GF-D8 (cell line): Measurements from ENCODE around the gene ITGBL1.

Experiments
- DNase-seq: peaks from one replicate; lab custom pipeline; 2025; lab: John Stamatoyannopoulos, UW

The ITGBL1 gene

DNA sequence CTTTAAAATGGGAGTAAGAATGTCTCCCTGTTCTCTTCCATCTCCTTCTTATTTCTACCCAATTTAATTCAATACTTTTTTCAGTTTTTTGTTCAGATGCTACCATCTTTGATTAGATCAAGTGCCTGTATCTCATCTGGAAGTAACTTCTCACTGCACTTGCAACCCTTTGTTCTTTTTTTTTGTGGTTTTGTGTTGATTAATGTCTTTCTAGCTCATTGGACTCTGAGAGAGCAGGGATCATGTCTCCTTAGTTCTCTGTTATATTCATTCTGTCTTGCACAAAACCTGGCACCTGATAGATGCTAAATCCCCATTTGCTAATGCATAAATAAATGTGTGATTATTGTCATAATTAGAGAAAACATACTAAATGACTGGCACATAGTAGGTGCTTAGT is 834 bp upstream of the ITGBL1 start:
- DNase-seq = no peak

GRCh38 chr13:101453784-101454201 is 1.3 kb downstream of the ITGBL1 start:
- DNase-seq = no peak

- no peak for DNase-seq
These were observed 2.3 kb downstream of the ITGBL1 start for GRCh38 chr13:101454767-101455166.

GRCh38 chr13:101455863-101456262 is 3.4 kb downstream of the ITGBL1 start:
- no peak for DNase-seq

GRCh38 chr13:101457176-101457575 is 4.7 kb downstream of the ITGBL1 start:
- DNase-seq = no peak

DNA sequence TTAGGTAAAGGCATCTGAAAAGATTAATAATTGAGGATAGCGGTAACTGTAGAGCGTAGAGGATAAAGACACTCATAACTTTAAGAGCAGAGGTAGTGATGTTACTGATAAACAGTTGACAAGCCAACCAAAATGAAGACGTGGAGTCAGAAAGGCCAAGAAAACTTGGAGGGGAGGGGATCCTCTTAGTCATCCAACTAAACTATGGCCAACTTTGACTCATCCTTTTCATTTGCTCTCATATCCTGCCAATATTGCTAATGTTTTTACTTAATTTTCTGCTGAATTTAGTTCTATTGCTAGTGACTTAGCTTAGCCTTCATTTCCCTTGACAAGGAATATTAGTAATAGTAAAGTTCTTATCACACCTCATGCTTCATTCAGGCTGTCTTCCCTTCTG is 13.4 kb downstream of the ITGBL1 start:
- no peak for DNase-seq

DNA sequence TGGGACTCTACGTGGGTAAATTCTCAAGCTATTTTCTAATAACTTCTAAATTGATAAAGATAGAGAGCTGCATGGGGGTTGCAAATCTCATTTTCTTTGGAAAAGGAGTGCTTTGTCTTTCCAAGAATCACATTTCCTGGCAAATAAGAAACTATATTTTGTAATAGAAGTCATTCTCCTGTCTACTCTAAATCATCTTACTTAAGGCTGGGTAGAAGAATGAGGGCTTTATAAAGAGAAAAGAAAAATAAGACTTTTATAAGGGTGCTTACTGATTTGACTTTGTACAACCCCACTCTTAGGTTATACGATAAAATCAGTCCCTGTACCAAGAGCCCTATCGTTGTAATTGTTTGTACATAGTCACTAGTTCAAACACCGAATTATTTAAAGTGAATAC is 14.9 kb downstream of the ITGBL1 start:
- no peak for DNase-seq

DNA sequence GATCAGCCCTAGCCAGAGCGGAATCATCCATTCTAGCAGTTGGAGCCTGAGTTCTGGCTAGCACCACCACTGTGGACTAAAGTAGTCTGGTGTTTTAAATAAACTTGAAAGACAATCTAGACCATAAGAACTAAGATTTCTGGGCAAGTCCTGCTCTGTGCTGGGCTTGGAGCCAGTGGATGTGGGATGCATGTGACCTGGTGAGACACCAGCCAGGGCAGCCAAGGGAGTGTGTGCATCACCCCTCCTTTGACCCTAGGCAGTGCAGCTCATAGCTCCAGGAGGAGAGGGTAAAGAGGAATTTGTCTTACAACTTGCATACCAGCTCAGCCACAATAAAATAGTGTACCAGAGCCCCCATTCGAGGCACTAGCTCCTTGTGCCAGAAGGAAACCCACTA is 21.0 kb downstream of the ITGBL1 start:
- no peak for DNase-seq

GRCh38 chr13:101474419-101474957 is 22.0 kb downstream of the ITGBL1 start:
- DNase-seq = no peak

DNA sequence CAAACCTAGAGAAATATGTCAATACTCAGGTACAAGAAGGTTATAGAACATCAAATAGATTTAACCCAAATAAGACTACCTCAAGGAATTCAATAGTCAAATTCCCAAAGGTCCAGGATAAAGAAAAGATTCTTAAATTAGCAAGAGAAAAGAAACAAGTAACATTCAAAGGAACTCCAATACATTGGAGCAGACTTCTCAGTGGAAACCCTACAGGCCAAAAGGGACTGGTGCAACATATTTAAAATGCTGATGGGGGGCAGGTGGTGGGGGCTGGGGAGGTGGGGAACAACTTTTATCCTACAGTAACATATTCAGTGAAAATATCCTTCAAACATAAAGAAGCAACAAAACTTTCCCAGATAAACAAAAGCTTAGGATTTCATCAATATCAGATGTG is 23.1 kb downstream of the ITGBL1 start:
- DNase-seq = no peak

DNA sequence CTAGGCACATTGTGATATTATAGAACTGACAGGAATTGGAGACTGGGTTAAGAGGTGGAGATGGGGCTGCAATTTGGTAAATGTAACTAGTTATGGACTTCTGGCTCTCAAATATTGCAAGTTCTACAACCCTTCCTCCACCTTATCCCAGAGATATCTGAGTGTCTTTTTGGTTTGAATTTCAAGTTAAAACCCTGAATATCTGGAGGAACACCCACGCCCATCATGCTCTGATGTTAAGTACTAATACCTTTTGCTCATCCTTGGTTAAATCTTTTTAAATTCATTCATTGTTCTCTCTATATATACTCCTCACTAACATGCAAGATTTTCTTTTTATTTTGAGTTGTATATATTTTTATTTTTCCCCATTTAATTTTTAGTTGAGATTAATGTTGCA is 28.9 kb downstream of the ITGBL1 start:
- no peak for DNase-seq

DNA sequence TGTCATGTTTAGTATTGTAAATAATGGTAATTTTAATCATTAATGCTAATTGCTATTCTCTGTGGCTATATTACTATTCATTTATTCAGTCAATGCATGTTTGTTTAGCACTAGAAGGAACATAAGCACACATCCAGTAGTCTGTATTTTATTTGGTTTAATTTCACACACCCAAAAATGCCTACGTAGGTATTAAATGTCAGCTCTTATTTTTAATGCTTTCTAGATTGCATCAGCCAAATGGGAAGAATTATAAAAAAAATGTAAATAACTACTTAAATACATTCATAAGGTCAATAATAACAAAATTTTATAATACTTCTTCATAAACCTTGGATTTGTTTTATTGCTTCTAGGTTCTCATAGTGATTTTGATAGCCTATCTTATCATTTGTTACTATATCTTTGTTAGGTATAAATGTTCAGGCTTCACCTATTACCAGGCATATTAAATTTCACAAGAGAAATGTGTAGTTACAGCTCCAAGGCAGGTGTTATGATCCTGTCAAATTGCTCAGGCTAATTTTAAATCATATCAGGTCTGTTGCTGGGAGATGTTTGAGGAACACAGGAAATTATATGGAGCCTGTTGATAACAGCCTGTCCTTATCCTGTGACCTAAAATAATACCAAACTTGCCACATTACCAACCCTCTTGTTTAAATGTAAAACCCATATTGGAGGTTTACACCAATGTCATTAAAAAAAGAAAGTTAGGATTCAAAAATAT is 34.4 kb downstream of the ITGBL1 start:
- DNase-seq = no peak

- DNase-seq = no peak
These were observed 35.0 kb downstream of the ITGBL1 start for GRCh38 chr13:101487438-101487830.

DNA sequence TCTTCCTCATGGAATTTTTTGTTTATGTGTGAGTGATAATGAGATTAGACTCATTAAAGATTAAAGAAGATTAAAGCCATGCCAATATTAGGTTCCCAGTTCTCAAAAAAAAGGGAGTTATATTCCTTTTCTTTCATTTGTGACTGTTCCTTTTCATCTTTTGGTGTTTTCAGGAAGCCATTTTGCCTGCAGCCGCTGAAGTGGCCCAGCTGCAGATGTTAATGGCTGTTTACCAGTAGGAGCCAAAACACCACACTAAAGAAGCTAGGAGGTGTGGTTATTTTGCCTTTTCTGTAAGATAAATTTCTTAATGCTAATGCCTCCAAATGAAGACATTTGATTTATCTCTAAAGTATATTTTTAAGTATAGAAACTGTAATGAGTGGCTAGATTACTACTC is 36.3 kb downstream of the ITGBL1 start:
- DNase-seq = no peak

DNA sequence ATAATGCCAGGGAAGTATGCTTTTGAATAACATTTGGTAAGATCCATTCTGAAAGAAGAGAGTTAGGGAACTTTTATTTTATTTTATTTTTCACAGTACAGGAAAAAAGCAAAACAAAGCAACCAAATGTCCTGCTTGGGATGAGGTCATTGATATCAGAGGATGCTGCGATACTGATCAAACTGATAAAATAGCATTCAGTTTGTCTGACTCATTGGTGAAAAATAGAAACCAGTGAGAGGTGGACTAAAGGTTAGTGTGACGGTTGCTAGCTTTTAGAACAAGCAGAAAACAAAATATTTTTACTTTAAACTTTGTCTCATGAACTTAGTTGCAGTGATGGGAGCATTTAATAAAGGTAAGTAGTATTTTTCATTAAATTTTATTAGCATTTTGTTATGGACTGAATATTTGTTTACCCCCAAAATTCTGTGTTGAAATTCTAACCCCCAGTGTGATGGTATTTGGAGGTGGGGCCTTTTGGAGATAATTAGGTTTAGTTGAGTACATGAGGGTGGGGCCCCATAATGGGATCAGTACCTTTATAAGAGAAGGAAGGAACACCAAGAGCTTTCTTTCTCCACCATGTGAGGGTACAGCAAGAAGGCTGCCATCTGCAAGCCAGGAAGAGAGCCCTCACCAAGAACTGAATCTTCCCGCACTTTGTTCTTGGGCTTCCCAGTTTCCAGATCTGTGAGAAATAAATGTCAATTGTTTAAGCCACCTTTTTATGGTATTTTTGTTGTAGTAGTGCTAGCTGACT is 37.3 kb downstream of the ITGBL1 start:
- DNase-seq = no peak

DNA sequence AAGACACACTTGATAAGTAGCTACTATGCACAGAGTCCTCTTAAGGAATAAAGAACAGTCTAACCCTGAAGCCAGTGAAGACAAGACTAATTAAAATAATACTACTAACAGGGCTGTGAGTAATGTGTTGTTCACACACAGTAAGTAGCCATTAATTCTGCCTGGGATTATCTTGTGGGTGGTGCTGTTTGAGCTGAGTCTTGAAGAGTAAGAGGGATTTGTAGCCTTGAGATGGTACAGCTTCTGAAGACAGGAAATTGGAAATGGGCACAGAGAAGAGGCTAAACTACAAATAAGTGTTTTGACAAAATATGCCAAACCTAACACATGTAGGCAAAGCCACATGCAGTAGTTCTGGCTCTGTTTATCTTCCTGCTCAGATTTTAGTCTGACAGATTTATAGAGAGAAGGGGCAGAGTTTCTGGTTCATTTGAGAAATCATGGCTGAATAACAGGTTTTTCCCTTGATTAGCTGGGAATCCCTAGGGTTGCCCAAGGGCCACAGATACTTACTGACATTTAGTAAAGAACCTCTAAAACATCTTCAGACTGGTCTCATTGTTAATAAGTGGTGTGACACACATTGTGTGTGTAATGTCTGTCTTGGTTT is 38.0 kb downstream of the ITGBL1 start:
- no peak for DNase-seq

DNA sequence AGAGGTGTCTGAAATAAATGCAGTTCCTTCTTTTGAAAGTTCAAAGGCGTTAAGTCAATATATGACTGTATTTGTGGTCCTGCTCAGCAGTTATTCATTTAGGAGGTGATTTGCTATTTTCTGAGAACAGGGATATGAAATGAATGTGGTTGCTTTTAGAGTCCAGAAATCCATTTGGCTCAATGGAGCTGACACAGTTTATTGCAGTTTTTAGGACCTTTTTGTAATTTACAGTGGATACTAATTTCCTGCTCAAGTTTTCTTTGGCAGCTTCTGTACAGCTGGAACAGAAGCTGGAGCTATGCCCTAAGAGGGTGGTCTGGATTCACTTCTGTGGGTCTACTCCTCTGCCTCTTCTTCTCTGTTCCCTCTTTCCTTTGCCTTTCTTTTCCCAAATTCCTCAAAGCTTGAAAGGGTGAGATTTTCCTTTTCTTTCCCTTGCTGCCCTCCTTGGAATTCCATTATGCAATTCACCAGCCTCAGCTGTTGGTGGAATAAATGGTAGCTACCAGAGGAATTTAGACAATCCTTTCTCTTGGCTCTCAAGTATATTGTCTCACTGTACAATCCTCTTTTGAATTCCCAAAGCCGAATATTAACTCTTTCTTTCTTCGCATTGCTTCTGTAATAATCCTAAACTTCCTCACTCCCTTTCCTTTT is 39.9 kb downstream of the ITGBL1 start:
- no peak for DNase-seq

DNA sequence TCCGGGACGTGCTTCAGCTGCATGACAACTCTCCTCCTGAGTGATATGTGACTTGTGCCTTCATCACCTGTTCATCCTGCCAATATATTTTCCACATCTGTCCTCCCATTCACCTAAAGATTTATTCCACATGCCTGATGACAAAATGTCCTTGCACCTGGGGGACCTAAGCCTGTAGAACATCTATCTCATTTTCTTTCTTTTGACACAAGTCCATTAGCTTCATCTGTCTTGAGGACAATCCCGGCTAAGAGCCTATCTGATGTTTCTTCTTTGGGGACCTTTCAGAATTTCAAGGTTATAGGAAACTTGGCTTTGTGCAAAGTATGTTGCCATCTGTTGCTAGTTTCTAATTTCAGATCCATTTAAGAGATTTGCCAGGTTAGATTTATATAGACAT is 41.1 kb downstream of the ITGBL1 start:
- no peak for DNase-seq

DNA sequence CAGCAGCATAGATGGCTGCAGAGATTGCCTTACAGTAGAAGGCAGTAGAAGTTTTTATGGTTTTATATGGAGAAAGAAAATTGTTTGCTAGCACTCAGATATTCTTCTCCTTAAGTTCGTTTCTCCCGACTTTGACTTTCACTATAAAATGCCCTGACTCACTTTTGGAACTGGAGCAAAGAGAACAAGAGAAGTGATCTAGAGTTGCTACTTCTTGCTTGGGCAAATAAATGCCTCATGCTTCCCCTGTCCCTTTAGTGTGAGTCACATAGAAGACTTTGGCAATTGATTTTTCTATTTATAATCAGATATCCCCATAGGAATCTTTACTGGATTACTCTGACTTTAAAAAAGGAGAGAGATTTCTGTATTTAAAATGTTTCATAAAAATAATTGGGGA is 46.9 kb downstream of the ITGBL1 start:
- DNase-seq = no peak

- no peak for DNase-seq
These were observed 50.1 kb downstream of the ITGBL1 start for GRCh38 chr13:101502618-101503017.

- DNase-seq = no peak
These were observed 58.7 kb downstream of the ITGBL1 start for GRCh38 chr13:101511161-101511560.

GRCh38 chr13:101511766-101512165 is 59.3 kb downstream of the ITGBL1 start:
- DNase-seq = no peak
